ENCODE measurements around the gene LAG3.

Gene LAG3

GRCh38 chr12:6753772-6754356, 18.5 kb upstream of the LAG3 start:
- DNase-seq, result no peak

GRCh38 chr12:6754411-6754810, 17.9 kb upstream of the LAG3 start:
- DNase-seq, result no peak

GRCh38 chr12:6757028-6757690, 15.2 kb upstream of the LAG3 start:
- DNase-seq, result no peak

- DNase-seq, result no peak
Measured at GRCh38 chr12:6758506-6759095, 13.7 kb upstream of the LAG3 start.

GRCh38 chr12:6759741-6760140, 12.6 kb upstream of the LAG3 start:
- no peak for DNase-seq

GRCh38 chr12:6763380-6763779, 8.9 kb upstream of the LAG3 start:
- no peak for DNase-seq

GRCh38 chr12:6764011-6764828, 8.1 kb upstream of the LAG3 start:
- peak; percentile 99 to 100 for DNase-seq

GRCh38 chr12:6765048-6765633, 7.2 kb upstream of the LAG3 start:
- peak in 1 of 2 experiments; percentile 15 for DNase-seq

GRCh38 chr12:6765634-6766581, 6.4 kb upstream of the LAG3 start, which contains the start of gene PTMS:
TSS of gene PTMS (plus strand) at chr12:6766363. CDS start at chr12:6766706, 343 bp downstream.
- peak; percentile 75 to 83 for DNase-seq

GRCh38 chr12:6766651-6767349, 5.5 kb upstream of the LAG3 start:
- peak in 1 of 2 experiments; percentile 4 for DNase-seq

- peak in 1 of 2 experiments; percentile 7 for DNase-seq
Measured at GRCh38 chr12:6767353-6768319, 4.7 kb upstream of the LAG3 start.

- no peak for DNase-seq
Measured at GRCh38 chr12:6768437-6768914, 3.8 kb upstream of the LAG3 start.

- DNase-seq, result peak; percentile 17 to 30
Measured at GRCh38 chr12:6768990-6769389, 3.3 kb upstream of the LAG3 start.

GRCh38 chr12:6769666-6770065, 2.7 kb upstream of the LAG3 start:
- DNase-seq, result no peak

GRCh38 chr12:6770094-6770493, 2.2 kb upstream of the LAG3 start:
- DNase-seq, result no peak

- no peak for DNase-seq
Measured at GRCh38 chr12:6770600-6770999, 1.7 kb upstream of the LAG3 start.

GRCh38 chr12:6771091-6771495, 1.2 kb upstream of the LAG3 start:
- DNase-seq, result no peak

- no peak for DNase-seq
Measured at GRCh38 chr12:6771509-6772330, 600 bp upstream of the LAG3 start.
